Measurements from ENCODE around the gene STRIP2. TPM values are rescaled to one million over a fixed set of nuclear protein-coding genes. Genes with fewer than 3 reads are reported as not detected.

The STRIP2 gene
- total and polyA plus RNA-seq, 9 of the 15 experiments (the other 6 are each of a cell fraction or from before 2014, with no cell fraction given), result 10.1 to 81.8 (median 42.3) TPM

DNA sequence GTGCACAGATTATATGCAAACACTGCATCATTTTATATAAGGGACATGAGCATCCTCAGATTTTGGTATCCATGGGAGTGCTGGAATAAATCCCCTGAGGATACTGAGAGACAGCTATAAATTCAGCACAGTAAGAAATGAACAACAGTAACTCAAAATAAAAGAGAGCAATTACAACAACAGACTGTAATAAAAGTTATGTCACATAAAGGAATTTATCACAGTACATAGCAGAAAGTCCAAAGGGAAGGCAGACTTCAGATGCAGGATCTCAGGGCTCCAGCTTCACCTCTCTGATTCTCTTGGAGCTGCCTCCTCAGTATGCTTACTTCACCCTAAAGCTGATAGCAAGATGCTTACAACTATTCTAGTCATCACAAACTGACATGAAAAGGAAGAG is 43.9 kb upstream of the STRIP2 start:
- FAIRE-seq (no peak), DNase-seq (ENCODE audit: extremely low read depth in 1 of 4, low spot score in 3 of 4) (no peak), ATAC-seq (no peak)
- Histone ChIP-seq H3K4me2 (ENCODE audit: insufficient read depth, low read length) (no peak overlapping the region), H3K9me3 (replicated peaks; ENCODE audit: control insufficient read depth, insufficient read depth, low read depth, low read length) (no peaks in the 10 kb centered on the region), H3K27ac (ENCODE audit: extremely low read depth, low read depth, low read length) (no peak overlapping the region), H2AFZ (ENCODE audit: low read depth, low read length) (no peak overlapping the region), H3K4me3 (no peak overlapping the region), H3K9me1 (ENCODE audit: control insufficient read depth, insufficient read depth, low read length) (no peaks in the 10 kb centered on the region), H4K20me1 (replicated peaks; ENCODE audit: control insufficient read depth, insufficient read depth, low read length) (no peaks in the 10 kb centered on the region), H3K79me2 (ENCODE audit: control insufficient read depth, insufficient read depth, low read length) (no peaks in the 10 kb centered on the region), H3K27me3 (ENCODE audit: control insufficient read depth in 2 of 2, insufficient read depth in 2 of 2, low read length in 2 of 2) (no peaks in the 10 kb centered on the region), H3K9ac (ENCODE audit: insufficient read depth in 1 of 2, low read depth in 2 of 2, low read length in 2 of 2) (no peak overlapping the region), H3K36me3 (ENCODE audit: control insufficient read depth, insufficient read depth, low read length) (no peaks in the 10 kb centered on the region; the same call in 2 of the 3 replicates), H3K4me1 (replicated peaks in 1 of 2; ENCODE audit: control insufficient read depth in 2 of 2, insufficient read depth in 2 of 2, low read length in 2 of 2) (peaks cover 0 to under 1% of the 10 kb centered on the region in 2 experiments; a peak in 1 of 5 replicates)
- BruUV-seq (replicated peaks), result no TSS peak
- in situ Hi-C loops (cut with MboI), result no loop called here
- TF ChIP-seq, protein P1, sequence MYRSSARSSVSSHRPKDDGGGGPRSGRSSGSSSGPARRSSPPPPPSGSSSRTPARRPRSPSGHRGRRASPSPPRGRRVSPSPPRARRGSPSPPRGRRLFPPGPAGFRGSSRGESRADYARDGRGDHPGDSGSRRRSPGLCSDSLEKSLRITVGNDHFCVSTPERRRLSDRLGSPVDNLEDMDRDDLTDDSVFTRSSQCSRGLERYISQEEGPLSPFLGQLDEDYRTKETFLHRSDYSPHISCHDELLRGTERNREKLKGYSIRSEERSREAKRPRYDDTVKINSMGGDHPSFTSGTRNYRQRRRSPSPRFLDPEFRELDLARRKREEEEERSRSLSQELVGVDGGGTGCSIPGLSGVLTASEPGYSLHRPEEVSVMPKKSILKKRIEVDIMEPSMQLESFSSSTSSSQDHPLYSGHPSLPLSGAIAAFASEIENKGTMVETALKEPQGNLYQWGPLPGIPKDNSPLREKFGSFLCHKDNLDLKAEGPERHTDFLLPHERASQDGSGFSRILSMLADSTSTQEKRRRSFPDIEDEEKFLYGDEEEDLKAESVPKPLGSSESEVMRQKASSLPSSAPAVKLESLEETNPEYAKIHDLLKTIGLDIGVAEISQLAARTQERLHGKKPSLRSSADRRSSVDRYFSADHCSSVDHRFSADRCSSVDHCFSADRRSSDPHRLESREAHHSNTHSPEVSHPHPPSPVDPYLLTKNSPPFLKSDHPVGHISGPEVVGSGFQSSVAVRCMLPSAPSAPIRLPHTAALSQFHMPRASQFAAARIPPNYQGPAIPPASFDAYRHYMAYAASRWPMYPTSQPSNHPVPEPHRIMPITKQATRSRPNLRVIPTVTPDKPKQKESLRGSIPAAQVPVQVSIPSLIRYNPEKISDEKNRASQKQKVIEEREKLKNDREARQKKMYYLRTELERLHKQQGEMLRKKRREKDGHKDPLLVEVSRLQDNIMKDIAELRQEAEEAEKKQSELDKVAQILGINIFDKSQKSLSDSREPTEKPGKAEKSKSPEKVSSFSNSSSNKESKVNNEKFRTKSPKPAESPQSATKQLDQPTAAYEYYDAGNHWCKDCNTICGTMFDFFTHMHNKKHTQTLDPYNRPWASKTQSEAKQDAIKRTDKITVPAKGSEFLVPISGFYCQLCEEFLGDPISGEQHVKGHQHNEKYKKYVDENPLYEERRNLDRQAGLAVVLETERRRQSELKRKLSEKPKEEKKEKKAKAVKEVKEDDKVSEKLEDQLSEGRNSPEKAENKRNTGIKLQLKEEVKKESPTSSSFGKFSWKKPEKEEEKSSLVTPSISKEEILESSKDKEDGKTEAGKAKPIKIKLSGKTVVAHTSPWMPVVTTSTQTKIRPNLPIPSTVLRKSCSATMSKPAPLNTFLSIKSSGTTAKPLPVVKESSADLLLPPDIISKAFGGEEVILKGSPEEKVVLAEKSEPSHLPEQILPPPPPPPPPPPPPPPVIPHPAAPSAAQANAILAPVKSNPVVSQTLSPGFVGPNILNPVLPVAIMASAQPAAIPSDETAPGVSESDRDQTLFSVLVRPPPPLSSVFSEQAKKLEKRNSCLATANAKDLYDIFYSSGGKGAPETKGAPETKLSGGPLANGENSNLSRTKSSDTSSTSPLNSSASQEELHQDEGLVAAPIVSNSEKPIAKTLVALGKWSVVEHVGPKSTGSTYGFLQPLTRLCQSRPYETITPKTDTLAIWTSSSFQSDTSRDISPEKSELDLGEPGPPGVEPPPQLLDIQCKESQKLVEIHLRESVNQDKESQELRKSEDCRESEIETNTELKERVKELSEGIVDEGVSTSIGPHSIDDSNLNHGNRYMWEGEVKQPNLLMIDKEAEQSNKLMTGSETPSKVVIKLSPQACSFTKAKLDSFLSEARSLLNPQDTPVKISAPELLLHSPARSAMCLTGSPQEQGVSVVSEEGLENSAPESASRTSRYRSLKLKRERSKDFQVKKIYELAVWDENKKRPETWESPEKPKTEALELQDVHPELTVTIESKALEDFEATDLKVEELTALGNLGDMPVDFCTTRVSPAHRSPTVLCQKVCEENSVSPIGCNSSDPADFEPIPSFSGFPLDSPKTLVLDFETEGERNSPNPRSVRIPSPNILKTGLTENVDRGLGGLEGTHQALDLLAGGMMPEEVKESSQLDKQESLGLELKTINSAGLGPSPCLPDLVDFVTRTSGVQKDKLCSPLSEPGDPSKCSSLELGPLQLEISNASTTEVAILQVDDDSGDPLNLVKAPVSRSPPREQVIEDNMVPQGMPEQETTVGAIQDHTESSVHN (IDR thresholded peaks at IDR 0.05; ENCODE audit: borderline replicate concordance in 1 of 2, low read depth in 1 of 2), result no peak
- TF ChIP-seq ZC3H4 (CRISPR knock-in tag; IDR thresholded peaks at IDR 0.05; ENCODE audit: borderline replicate concordance), result no peak
- no peak for TF ChIP-seq BHLHE40 (IDR thresholded peaks at IDR 0.05; ENCODE audit: low read length)
- ChIA-PET CTCF (ENCODE audit: low intra/inter-chr PET ratio) (no interaction called here), POLR2A (interaction anchor here (0.8 to 3.6 kb wide), 3 partner anchors 11 to 15 kb away, joined by 3 to 12 read pairs (median 12); no protein-coding TSS in a partner anchor)
- intact Hi-C loops (cut with micrococcal nuclease), result no loop called here

Measured in K562 (cell line).